SK-N-MC (cell line): ENCODE measurements around the gene SUMF2.

Experiments
- EZH2 ChIP-seq: fragments of 200-600 bp; sonication (generic); IDR thresholded peaks from one replicate; pipeline ENCODE4 v1.6.1; 2017; ENCODE audit warnings: antibody characterized with exemption
- FOXP2 ChIP-seq: optimal IDR thresholded peaks from 2 replicates; pipeline ENCODE3; 2011; ENCODE audit warnings: mild to moderate bottlenecking, moderate library complexity; ENCODE audit not compliant: insufficient read depth; ENCODE audit errors: extremely low read length, control extremely low read depth
- POLR2AphosphoS5 ChIP-seq: IDR thresholded peaks from 2 replicates; pipeline ENCODE4 v1.6.1; 2012; ENCODE audit warnings: mild to moderate bottlenecking, low read depth, low read length, borderline replicate concordance

GRCh38 chr7:56023500-56023899 is 40.6 kb upstream of the SUMF2 start:
- TF ChIP-seq POLR2AphosphoS5 = no peak
- TF ChIP-seq EZH2 = no peak
- no peak for TF ChIP-seq FOXP2
